Spinal cord (tissue), 10 donors: ENCODE results near the gene TBC1D9B. TPM values are rescaled to one million over a fixed set of nuclear protein-coding genes. Genes with fewer than 3 reads are reported as not detected.

Experiments
- DNase-seq, 6 donors: peaks; one replicate each; pipeline versions ENCODE4 v3.0.0 to v3.0.0-alpha.2; 2013 to 2015; ENCODE audit warnings: low spot score in 6 of 6, low read depth in 4 of 6
- H3K27ac ChIP-seq: one replicate; pipeline ENCODE4 v1.5.1; 2013; ENCODE audit warnings: low read depth, low read length, control low read depth
- H3K27me3 ChIP-seq: one replicate; pipeline ENCODE4 v1.6.1; 2013; ENCODE audit warnings: low read length; ENCODE audit not compliant: control insufficient read depth, insufficient read depth
- H3K36me3 ChIP-seq: one replicate; pipeline ENCODE4 v1.6.1; 2013; ENCODE audit warnings: low read length; ENCODE audit not compliant: control insufficient read depth, insufficient read depth
- H3K4me1 ChIP-seq: one replicate; pipeline ENCODE4 v1.6.1; 2013; ENCODE audit warnings: low read length; ENCODE audit not compliant: control insufficient read depth, insufficient read depth
- H3K4me3 ChIP-seq: one replicate; pipeline ENCODE4 v1.5.1; 2013; ENCODE audit warnings: low read depth, low read length, control low read depth
- H3K9me3 ChIP-seq: one replicate; pipeline ENCODE4 v1.6.1; 2013; ENCODE audit warnings: low read length; ENCODE audit not compliant: control insufficient read depth, insufficient read depth
- WGBS: methylation state at CpG from one replicate; pipeline ENCODE4 v1.1.5; 2013; ENCODE audit warnings: missing lambda C conversion rate; ENCODE audit not compliant: insufficient coverage; 5-methylcytosine and 5-hydroxymethylcytosine counted together
- polyA plus RNA-seq, 2 donors: library from polyadenylated mRNA; unstranded; fragments of 120-200 nt; gene quantifications; one replicate each; pipeline ENCODE4 v1.2.1, GENCODE V29; 2013; ENCODE audit not compliant: insufficient read length in 2 of 2
- total RNA-seq, 2 donors: library from RNA; depleted of rRNA in 1 of 2; stranded (reverse); fragments of 120-200 nt in 1 of 2; fragments of >200 nt in 1 of 2; gene quantifications; one replicate each; pipeline versions ENCODE4 v1.2.3 to v1.2.4, GENCODE V29; 2013 to 2014
- donor health status: healthy.

Gene TBC1D9B
- total and polyA plus RNA-seq, 4 donors = 46.0 to 124 (median 75.1) TPM

DNA sequence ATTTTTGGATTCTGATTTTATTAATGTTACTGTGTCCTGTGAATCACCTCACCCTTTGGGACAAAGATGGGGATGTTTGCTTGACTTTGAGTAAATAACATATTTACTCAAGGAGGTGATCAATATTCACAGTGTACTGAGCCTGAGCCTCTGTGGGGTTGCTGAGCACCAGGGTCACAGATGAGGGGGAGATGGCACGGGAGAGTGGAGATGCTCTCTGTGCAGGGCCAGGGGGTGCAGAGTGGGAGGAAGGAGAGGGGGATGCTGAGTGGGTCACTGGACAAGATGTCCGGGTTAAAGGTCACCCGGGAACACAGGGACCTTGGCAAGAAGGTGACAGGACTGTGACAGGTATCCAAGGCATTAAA lies 83.0 kb downstream of the TBC1D9B start:
- WGBS = 94% methylated on average over 2 of the region's 3 CpGs
- Histone ChIP-seq H3K9me3 (no peaks in the 10 kb centered on the region), H3K4me1 (peaks cover 32% of the 10 kb centered on the region), H3K27me3 (no peaks in the 10 kb centered on the region), H3K36me3 (peaks cover 68% of the 10 kb centered on the region), H3K4me3 (no peak overlapping the region), H3K27ac (no peak overlapping the region)
- DNase-seq = no peak

DNA sequence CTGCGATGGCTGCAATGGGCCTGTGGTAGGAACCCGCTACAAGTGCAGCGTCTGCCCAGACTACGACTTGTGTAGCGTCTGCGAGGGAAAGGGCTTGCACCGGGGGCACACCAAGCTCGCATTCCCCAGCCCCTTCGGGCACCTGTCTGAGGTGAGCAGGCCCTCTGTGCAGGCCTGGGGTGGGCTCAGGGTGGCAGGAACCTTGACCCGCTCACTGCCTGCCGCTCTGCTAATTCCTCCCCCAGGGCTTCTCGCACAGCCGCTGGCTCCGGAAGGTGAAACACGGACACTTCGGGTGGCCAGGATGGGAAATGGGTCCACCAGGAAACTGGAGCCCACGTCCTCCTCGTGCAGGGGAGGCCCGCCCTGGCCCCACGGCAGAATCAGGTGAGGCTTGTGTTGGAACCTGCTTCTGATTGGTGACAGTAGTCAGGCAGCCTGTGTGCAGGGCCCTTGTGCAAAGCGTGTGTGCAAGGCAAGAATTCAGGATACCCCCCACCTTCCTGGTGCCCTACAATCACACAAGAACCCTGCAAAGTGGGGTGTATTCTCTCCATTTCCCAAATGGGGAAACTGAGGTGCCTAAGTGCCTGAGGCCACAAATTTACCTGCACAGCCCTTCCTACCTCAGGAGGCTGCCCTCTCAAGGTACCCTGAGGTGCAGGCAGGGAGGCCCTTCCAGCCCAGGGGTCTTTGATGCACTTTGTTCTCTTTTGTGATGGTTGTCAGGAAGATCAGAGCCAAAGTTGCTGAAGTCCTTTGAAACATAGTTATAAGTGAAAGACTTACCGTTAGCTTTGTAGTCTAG lies 83.6 kb downstream of the TBC1D9B start:
- Histone ChIP-seq H3K4me3 (no peak overlapping the region), H3K27ac (no peak overlapping the region), H3K27me3 (no peaks in the 10 kb centered on the region), H3K36me3 (peaks cover 65% of the 10 kb centered on the region), H3K9me3 (no peaks in the 10 kb centered on the region), H3K4me1 (peaks cover 37% of the 10 kb centered on the region)
- WGBS = 97% methylated on average over 19 of the region's 22 CpGs
- DNase-seq = no peak

DNA sequence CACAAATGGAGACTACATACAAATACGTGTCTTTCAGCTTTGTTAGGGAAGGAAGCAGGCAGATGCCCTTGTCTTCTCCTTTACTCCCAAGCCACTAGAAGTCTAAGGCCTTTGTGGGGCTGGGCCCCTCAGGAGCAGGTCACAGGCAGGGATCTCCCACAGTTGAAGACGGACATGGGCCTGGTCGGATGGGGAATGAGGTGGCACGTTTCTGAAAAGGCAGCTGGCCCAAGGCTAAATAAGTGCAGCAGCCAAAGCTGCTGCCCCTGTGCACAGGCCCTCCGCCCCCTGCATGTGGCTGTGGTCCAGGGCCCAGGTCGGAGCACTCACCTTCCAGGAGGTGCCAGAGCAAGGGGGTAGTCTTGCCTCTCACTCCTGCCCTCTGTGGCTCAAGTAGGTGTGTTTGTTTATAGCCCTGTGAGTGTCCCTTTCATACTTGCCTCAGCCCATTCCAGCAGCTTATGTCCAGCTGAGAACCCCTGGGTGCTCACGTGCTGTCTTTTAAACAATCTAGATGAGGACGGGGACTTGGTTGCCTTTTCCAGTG lies 85.2 kb downstream of the TBC1D9B start:
- H3K36me3 ChIP-seq = peaks cover 54% of the 10 kb centered on the region
- DNase-seq = no peak
- H3K27ac ChIP-seq = no peak overlapping the region
- H3K4me3 ChIP-seq = no peak overlapping the region
- peaks cover 49% of the 10 kb centered on the region for H3K4me1 ChIP-seq
- WGBS = 76% methylated on average over 7 of the region's 8 CpGs
- no peaks in the 10 kb centered on the region for H3K27me3 ChIP-seq
- no peaks in the 10 kb centered on the region for H3K9me3 ChIP-seq

DNA sequence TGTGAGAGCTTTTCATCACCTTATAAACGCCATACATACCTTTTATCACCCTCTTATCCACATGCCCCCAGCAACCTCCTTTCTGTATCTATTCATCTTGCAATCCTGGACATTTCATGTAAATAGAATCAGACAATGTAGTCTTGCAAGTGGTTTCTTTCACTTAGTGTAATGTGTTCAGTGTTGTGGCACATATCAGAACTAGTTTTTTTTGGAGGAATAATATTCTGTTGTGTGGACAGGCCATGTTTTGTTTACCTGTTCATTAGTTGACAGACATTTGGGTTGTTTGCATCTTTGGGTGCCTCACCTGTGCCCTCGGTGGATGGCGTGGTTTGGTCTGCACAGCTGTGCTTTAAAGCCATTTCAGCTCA lies 85.7 kb downstream of the TBC1D9B start:
- Histone ChIP-seq H3K27me3 (no peaks in the 10 kb centered on the region), H3K9me3 (no peaks in the 10 kb centered on the region), H3K4me1 (peaks cover 54% of the 10 kb centered on the region), H3K27ac (peak overlapping the region; percentile 84), H3K36me3 (peaks cover 49% of the 10 kb centered on the region), H3K4me3 (peak overlapping the region; percentile 84)
- DNase-seq = no peak
- 80% methylated on average over 2 of the region's 3 CpGs for WGBS

DNA sequence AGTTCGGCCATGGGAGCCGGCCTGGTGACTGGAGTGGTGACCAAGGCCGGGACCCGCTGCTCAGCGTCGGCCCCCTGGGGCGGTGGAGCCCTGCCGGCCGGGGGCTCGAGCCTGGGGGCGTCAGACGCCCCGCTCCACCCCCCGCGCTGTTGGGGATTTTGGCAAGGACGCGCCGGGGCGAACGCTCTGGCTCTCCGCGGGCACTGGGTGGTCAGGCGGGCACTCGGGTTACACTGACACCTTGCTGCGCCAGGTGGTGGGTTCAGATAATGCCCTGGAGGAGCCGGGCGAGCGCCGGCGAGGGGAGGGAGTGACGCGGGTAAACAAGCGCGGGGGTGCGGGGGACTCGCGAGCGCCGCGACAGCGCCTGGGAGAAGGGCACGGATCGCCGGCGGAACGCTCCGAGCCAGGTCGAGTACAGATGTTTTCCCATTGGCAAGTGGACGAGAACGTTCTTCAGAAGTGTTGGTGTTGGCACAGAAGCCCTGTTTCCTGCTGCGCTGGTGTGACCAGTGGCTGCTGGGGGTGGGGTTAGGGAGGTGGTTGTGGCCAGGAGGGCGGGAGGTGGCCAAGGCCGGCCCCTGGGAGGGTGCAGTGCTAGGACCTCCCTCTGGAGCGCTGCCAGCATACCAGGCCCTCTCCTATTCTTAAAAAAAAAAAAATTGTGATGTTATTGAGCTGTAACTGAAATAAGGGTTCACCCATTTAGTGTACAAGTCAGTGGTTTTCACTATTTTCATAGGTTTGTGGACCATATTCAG lies 86.2 kb downstream of the TBC1D9B start:
- Histone ChIP-seq H3K27me3 (no peaks in the 10 kb centered on the region), H3K4me1 (peaks cover 56% of the 10 kb centered on the region), H3K27ac (peak overlapping the region; percentile 84), H3K9me3 (no peaks in the 10 kb centered on the region), H3K36me3 (peaks cover 44% of the 10 kb centered on the region), H3K4me3 (peak overlapping the region; percentile 84)
- WGBS = 0% methylated on average over 51 of the region's 54 CpGs
- peak; percentile 52 to 94 (median 73) for DNase-seq

DNA sequence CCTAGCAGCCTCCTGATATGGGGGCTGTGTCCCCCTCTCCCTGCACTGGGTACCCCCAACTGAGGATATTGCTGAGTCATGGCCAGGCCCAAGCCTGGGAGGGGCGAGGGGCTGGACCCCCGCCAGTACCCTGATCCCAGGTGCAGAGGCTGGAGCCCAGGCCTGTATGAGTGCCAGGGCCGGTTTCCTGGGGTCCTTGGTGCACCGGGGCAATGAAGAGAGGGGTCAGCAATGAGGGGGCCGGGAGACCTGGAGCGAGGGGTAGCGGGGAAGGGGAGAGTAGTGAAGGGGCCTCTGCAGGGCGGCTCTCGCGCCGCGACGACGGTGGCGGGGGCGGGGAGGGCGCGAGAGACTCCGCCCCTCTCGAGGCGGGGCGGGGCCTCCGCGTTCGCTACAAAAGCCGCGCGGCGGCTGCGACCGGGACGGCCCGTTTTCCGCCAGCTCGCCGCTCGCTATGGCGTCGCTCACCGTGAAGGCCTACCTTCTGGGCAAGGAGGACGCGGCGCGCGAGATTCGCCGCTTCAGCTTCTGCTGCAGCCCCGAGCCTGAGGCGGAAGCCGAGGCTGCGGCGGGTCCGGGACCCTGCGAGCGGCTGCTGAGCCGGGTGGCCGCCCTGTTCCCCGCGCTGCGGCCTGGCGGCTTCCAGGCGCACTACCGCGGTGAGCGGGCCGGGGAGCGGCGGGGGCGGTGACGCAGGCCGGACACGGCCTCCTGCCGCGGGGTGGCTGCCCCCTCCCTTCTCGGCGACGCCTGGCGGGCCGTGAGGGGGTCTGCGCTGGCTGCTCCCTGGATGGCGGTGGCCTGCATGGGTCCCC lies 87.0 kb downstream of the TBC1D9B start, which contains the start of gene SQSTM1:
SQSTM1 (plus strand) TSS at position 423 of the 815 bp plus-strand sequence; CDS start at position 455, 32 bp downstream.
- peak within 1 kb of the TSS; percentile 85 for H3K27ac ChIP-seq
- under 1% methylated on average over 81 of the region's 81 CpGs for WGBS

DNA sequence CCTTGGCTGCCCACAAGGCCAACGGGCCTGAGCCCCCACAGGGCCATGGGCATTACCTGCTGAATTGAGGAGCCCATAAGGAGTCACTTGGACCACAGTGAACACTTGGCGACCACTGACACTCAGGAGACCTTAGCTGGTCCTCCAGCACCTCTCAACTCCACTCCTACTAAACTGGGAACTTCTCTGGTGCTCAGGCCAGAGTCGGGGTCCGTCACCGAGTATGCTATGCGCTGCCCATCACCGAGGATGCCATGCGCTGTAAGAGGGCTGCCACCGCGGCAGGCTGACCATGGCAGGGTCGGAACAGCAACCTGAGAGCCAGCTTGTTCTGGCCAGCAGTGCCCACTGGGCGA lies 87.6 kb downstream of the TBC1D9B start:
- DNase-seq = no peak
- Histone ChIP-seq H3K4me1 (peaks cover 59% of the 10 kb centered on the region), H3K4me3 (peak overlapping the region; percentile 84), H3K27me3 (peaks cover 7% of the 10 kb centered on the region), H3K36me3 (peaks cover 38% of the 10 kb centered on the region), H3K9me3 (no peaks in the 10 kb centered on the region), H3K27ac (peak overlapping the region; percentile 85)
- WGBS = 45% methylated on average over 12 of the region's 12 CpGs

More for the DNA sequence above, 87.0 kb downstream of the TBC1D9B start, which contains the start of gene SQSTM1:
- peak within 1 kb of the TSS; percentile 84 for H3K4me3 ChIP-seq
- peaks cover 59% of the 10 kb centered on the region for H3K4me1 ChIP-seq
- H3K36me3 ChIP-seq = peaks cover 43% of the 10 kb centered on the region
- peaks cover 5% of the 10 kb centered on the region for H3K27me3 ChIP-seq
- DNase-seq = peak in 4 of 6 donors; percentile 72 to 96 (median 86)
- no peaks in the 10 kb centered on the region for H3K9me3 ChIP-seq

DNA sequence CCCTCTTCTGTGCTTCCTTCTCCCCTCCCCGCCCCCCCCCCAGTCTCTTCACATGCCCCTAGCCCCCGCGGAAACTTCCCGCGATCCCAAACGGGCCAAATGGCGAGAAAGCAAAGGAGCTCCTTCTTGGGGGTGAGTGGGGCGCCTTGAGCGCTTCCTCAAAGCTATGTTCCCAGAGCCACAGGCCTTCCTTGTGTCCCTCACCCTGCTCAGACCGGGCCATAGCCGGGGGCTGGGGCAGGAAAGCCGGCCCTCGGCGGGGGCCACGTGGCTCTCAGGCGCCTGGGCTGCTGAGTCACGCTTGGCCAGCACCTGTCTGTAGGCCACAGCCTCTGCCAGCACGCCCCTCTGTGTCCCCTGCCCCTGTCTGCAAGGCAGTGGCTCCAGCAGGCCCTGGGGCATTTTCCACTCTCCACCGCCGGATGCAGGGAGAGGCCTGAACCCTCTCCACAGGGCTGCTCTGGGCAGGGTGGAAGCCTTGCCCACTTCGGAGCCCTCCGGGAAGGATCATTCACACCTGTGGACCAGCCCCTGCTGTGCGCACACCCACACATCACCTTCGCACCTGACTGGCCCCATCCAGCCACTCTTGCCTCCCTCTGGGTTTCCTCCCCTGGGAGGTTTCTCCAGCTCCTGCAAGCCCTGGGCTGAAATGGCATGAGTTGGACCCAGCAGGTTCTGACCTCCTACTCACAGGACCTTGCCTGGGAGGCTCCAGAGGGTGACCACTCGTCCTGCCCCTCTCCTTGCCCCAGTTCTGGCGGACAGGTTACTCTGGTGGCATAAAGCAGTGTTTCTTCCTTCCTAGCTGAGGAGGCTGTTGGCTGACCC lies 88.2 kb downstream of the TBC1D9B start:
- peak overlapping the region; percentile 59 for H3K4me3 ChIP-seq
- H3K27me3 ChIP-seq = peaks cover 7% of the 10 kb centered on the region
- peaks cover 59% of the 10 kb centered on the region for H3K4me1 ChIP-seq
- WGBS = 32% methylated on average over 25 of the region's 26 CpGs
- no peaks in the 10 kb centered on the region for H3K9me3 ChIP-seq
- peak overlapping the region; percentile 85 for H3K27ac ChIP-seq
- H3K36me3 ChIP-seq = peaks cover 32% of the 10 kb centered on the region
- DNase-seq = peak in 2 of 6 donors; percentile 15 to 53
